Measurements from ENCODE around the gene CHMP3.

The CHMP3 gene

DNA sequence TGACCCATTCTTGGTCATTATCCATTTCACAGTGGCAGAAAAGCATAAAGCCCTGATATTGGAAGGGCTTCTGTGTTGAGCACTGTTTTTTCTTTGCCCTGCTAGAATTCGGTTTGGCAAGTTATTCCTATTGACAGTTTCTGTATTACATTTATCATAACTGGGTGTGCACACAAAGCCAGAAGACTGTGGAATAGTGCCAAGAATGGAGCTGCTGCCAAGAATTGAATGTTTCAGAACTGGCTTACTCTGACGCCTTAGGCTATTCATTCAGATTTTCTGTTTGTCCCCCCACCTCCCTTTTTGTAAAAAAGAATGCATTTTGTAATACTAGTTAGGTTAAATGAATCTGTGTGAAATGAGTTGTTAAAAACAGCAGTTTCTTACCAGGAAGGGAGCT, 109.4 kb downstream of the CHMP3 start:
- H3K27ac ChIP-seq: no peak overlapping the region

More for the DNA sequence above, 109.4 kb downstream of the CHMP3 start:
- TF ChIP-seq, protein P1, sequence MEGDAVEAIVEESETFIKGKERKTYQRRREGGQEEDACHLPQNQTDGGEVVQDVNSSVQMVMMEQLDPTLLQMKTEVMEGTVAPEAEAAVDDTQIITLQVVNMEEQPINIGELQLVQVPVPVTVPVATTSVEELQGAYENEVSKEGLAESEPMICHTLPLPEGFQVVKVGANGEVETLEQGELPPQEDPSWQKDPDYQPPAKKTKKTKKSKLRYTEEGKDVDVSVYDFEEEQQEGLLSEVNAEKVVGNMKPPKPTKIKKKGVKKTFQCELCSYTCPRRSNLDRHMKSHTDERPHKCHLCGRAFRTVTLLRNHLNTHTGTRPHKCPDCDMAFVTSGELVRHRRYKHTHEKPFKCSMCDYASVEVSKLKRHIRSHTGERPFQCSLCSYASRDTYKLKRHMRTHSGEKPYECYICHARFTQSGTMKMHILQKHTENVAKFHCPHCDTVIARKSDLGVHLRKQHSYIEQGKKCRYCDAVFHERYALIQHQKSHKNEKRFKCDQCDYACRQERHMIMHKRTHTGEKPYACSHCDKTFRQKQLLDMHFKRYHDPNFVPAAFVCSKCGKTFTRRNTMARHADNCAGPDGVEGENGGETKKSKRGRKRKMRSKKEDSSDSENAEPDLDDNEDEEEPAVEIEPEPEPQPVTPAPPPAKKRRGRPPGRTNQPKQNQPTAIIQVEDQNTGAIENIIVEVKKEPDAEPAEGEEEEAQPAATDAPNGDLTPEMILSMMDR (conservative IDR thresholded peaks at IDR 0.05): no peak
- TF ChIP-seq ZFX (IDR thresholded peaks at IDR 0.05): no peak
